ENCODE results near the gene SOX5.

SOX5 gene

GRCh38 chr12:23634344-23634743 is 315.1 kb downstream of the SOX5 start:
- no peak for DNase-seq (ENCODE audit: extremely low read depth, low read depth)
- TF ChIP-seq CTCF (IDR thresholded peaks at IDR 0.05; ENCODE audit: low read depth, low read length), result no peak

- DNase-seq (ENCODE audit: extremely low read depth, low read depth), result no peak
- no peak for TF ChIP-seq CTCF (IDR thresholded peaks at IDR 0.05; ENCODE audit: low read depth, low read length)
Observed at GRCh38 chr12:23631786-23632377, 317.6 kb downstream of the SOX5 start.

- TF ChIP-seq CTCF (IDR thresholded peaks at IDR 0.05; ENCODE audit: low read depth, low read length), result no peak
- no peak for DNase-seq (ENCODE audit: extremely low read depth, low read depth)
Observed at GRCh38 chr12:23630524-23630923, 318.9 kb downstream of the SOX5 start.

- TF ChIP-seq CTCF (IDR thresholded peaks at IDR 0.05; ENCODE audit: low read depth, low read length), result no peak
- no peak for DNase-seq (ENCODE audit: extremely low read depth, low read depth)
Observed at GRCh38 chr12:23628806-23629205, 320.7 kb downstream of the SOX5 start.

GRCh38 chr12:23626791-23627190 is 322.7 kb downstream of the SOX5 start:
- no peak for TF ChIP-seq CTCF (IDR thresholded peaks at IDR 0.05; ENCODE audit: low read depth, low read length)
- no peak for DNase-seq (ENCODE audit: extremely low read depth, low read depth)

- DNase-seq (ENCODE audit: extremely low read depth, low read depth), result no peak
- TF ChIP-seq CTCF (IDR thresholded peaks at IDR 0.05; ENCODE audit: low read depth, low read length), result no peak
Observed at GRCh38 chr12:23621900-23622299, 327.6 kb downstream of the SOX5 start.

- TF ChIP-seq CTCF (IDR thresholded peaks at IDR 0.05; ENCODE audit: low read depth, low read length), result no peak
- DNase-seq (ENCODE audit: extremely low read depth, low read depth), result no peak
Observed at GRCh38 chr12:23618718-23619117, 330.8 kb downstream of the SOX5 start.

Measured in AG09319 (cell line).